ENCODE data around the gene ASIC3. TPM values are rescaled to one million over a fixed set of nuclear protein-coding genes. Genes with fewer than 3 reads are reported as not detected.
A peak's percentile ranks its signal among the peaks of the same experiment; 100 is the strongest.
"Not testable (repeated sequence)": the region's sequence is repeated elsewhere in the genome, so short reads cannot be mapped to it uniquely, and the experiment has no call there.

ASIC3 gene
- total RNA-seq, 4 donors from 2014 or later, result 2.5 to 10.7 (median 5.0) TPM

- H3K9me3 ChIP-seq, result no peaks in the 10 kb centered on the region
- peak; percentile 70 to 85 (median 82) for DNase-seq
- no peaks in the 10 kb centered on the region for H3K36me3 ChIP-seq
- no peak for TF ChIP-seq POLR2A (IDR thresholded peaks at IDR 0.05)
- TF ChIP-seq, protein P1, sequence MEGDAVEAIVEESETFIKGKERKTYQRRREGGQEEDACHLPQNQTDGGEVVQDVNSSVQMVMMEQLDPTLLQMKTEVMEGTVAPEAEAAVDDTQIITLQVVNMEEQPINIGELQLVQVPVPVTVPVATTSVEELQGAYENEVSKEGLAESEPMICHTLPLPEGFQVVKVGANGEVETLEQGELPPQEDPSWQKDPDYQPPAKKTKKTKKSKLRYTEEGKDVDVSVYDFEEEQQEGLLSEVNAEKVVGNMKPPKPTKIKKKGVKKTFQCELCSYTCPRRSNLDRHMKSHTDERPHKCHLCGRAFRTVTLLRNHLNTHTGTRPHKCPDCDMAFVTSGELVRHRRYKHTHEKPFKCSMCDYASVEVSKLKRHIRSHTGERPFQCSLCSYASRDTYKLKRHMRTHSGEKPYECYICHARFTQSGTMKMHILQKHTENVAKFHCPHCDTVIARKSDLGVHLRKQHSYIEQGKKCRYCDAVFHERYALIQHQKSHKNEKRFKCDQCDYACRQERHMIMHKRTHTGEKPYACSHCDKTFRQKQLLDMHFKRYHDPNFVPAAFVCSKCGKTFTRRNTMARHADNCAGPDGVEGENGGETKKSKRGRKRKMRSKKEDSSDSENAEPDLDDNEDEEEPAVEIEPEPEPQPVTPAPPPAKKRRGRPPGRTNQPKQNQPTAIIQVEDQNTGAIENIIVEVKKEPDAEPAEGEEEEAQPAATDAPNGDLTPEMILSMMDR (IDR thresholded peaks at IDR 0.05), result peak; percentile 57 to 82 (median 72)
- H3K4me3 ChIP-seq, result peak overlapping the region; percentile 17 to 39 (median 30)
- H3K27me3 ChIP-seq, result no peaks in the 10 kb centered on the region
- H3K27ac ChIP-seq, result peak overlapping the region in 3 of 4 donors; percentile 39 to 66 (median 49)
- peaks cover 0 to 23% (median 3%) of the 10 kb centered on the region in 4 donors for H3K4me1 ChIP-seq
These were observed 39.6 kb upstream of the ASIC3 start for GRCh38 chr7:151008511-151009323.

DNA sequence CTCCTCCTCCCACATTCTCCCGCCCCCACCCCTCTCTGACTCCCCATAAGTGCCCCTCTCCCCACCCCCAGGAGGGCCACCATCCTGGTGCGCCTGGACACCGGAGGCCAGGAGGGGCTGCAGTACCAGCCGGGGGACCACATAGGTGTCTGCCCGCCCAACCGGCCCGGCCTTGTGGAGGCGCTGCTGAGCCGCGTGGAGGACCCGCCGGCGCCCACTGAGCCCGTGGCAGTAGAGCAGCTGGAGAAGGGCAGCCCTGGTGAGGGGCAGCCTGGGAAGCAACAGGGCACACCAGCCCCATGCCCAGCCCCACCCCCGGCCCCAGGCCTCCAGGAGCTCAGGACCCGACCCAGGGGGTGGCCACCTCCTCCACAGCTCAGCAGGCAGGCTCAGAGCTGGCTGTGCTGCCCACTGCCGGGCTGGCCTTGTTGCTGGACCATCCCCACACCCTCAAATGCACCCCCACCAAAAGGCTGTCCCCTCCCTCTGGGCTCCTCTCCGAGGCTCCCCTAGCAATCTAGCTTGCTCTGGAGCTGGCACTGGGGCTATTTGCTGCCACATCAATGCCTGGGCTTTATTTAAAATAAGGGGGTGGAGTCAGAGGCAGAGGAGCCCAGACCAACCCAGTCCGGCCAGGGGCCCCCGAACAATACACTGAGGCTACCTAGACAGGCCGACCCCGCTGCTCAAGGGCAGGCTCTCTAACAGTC, 38.8 kb upstream of the ASIC3 start:
- Histone ChIP-seq H3K4me3 (no peak overlapping the region), H3K27me3 (no peaks in the 10 kb centered on the region), H3K27ac (peak overlapping the region in 1 of 4 donors; percentile 66), H3K4me1 (peaks cover 0 to 30% (median 3%) of the 10 kb centered on the region in 4 donors), H3K36me3 (no peaks in the 10 kb centered on the region), H3K9me3 (no peaks in the 10 kb centered on the region)
- TF ChIP-seq, protein P1 (IDR thresholded peaks at IDR 0.05), result no peak
- TF ChIP-seq POLR2A (IDR thresholded peaks at IDR 0.05), result no peak
- no peak for DNase-seq

DNA sequence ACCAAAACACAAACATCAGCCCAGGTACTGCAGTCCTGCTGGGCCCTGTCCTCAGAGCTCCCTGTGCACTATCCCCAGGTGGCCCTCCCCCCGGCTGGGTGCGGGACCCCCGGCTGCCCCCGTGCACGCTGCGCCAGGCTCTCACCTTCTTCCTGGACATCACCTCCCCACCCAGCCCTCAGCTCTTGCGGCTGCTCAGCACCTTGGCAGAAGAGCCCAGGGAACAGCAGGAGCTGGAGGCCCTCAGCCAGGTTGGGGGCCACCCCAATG, 38.4 kb upstream of the ASIC3 start:
- Histone ChIP-seq H3K4me3 (no peak overlapping the region), H3K4me1 (peaks cover 0 to 30% (median 3%) of the 10 kb centered on the region in 4 donors), H3K27me3 (no peaks in the 10 kb centered on the region), H3K36me3 (no peaks in the 10 kb centered on the region), H3K9me3 (no peaks in the 10 kb centered on the region), H3K27ac (no peak overlapping the region)
- TF ChIP-seq POLR2A (IDR thresholded peaks at IDR 0.05), result no peak
- TF ChIP-seq, protein P1 (IDR thresholded peaks at IDR 0.05), result no peak
- DNase-seq, result peak in 1 of 3 donors; percentile 47

- peak in 2 of 3 donors; percentile 48 to 57 for DNase-seq
These were observed 37.8 kb upstream of the ASIC3 start for GRCh38 chr7:151010307-151011096.

GRCh38 chr7:151011097-151011409, 37.3 kb upstream of the ASIC3 start:
- H3K36me3 ChIP-seq, result no peaks in the 10 kb centered on the region
- H3K27ac ChIP-seq, result no peak overlapping the region
- no peak overlapping the region for H3K4me3 ChIP-seq
- TF ChIP-seq POLR2A (IDR thresholded peaks at IDR 0.05), result no peak
- no peaks in the 10 kb centered on the region for H3K27me3 ChIP-seq
- peaks cover 0 to 30% (median 3%) of the 10 kb centered on the region in 4 donors for H3K4me1 ChIP-seq
- peak in 1 of 3 donors; percentile 39 for DNase-seq
- no peaks in the 10 kb centered on the region for H3K9me3 ChIP-seq

More at GRCh38 chr7:151010307-151011096, 37.8 kb upstream of the ASIC3 start:
- Histone ChIP-seq H3K4me3 (no peak overlapping the region), H3K27ac (no peak overlapping the region), H3K4me1 (peaks cover 0 to 30% (median 3%) of the 10 kb centered on the region in 4 donors), H3K27me3 (no peaks in the 10 kb centered on the region), H3K9me3 (no peaks in the 10 kb centered on the region), H3K36me3 (no peaks in the 10 kb centered on the region)
- no peak for TF ChIP-seq POLR2A (IDR thresholded peaks at IDR 0.05)
- TF ChIP-seq, protein P1 (IDR thresholded peaks at IDR 0.05), result no peak

DNA sequence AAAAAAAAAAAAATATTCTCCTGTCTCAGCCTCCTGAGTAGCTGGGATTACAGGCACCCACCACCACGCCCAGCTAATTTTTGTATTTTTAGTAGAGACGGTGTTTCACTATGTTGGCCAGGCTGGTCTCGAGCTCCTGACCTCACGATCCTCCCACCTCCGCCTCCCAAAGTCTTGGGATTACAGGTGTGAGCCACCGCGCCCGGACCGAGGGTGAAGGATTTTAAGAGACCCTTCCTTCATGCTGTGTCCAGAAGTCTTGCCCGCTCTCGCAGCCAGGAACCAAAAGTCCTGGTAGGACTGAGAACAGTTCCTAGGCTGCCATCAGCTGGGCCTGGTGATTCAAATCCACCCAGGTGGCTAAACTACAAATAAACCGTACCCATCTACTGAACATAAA, 36.7 kb upstream of the ASIC3 start:
- not testable (repeated sequence) for H3K36me3 ChIP-seq, DNase-seq, H3K9me3 ChIP-seq, H3K4me3 ChIP-seq, H3K27me3 ChIP-seq
- Histone ChIP-seq H3K4me1 (peaks cover 0 to 30% (median 3%) of the 10 kb centered on the region in 4 donors), H3K27ac (peak overlapping the region in 2 of 4 donors; percentile 59 to 79)

Data from Peyer's patch (tissue), 4 donors.